NCI-H2227 treated with DMSO at 0.1 percent for 48 hours (cell line): Measurements from ENCODE around the gene CHRNB4.
"Not testable (repeated sequence)": the region's sequence is repeated elsewhere in the genome, so short reads cannot be mapped to it uniquely, and the experiment has no call there.

Source experiments
- DNase-seq: peaks from one replicate; lab custom pipeline; 2025; lab: John Stamatoyannopoulos, UW

Gene CHRNB4

DNA sequence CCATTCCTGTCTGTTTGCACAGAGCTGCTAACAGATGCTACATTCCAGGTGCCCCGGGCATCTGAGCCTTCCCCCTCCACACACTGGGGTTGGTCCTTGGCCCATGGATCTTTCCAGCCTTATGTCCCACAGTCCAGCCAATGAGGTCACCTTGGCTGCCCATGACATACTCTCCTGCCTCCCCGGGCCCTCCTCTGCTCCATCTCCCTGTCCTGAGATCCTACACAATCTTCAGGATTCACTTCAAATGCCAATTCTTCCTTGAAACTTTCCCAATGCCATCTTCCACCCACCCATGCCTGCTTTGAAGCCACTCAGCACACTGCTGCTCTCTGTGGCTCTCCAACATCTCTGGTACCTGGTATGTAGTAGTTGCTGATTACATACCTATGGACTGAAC, 24.5 kb downstream of the CHRNB4 start:
- no peak for DNase-seq

DNA sequence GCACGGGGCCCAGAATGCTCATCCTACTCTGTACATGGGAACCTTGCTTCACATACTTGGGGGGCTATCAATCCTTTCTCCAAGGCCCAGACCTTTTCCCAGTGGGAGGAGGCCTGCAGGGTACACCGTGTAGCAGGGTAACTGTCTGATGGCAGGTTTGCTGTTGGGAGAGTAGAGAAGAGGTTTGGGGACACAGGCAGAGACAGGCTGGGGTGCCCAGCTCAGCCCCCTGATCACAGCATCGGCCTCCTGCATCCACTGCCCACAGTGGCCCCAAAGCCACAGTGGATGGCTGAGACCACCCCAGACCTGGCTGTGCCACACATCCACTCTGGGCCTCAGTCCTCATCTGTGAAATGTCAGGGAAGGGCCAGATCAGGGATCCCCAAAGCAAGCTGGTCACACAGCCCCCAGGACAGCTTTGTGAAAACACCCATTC, 25.8 kb downstream of the CHRNB4 start:
- DNase-seq: no peak

DNA sequence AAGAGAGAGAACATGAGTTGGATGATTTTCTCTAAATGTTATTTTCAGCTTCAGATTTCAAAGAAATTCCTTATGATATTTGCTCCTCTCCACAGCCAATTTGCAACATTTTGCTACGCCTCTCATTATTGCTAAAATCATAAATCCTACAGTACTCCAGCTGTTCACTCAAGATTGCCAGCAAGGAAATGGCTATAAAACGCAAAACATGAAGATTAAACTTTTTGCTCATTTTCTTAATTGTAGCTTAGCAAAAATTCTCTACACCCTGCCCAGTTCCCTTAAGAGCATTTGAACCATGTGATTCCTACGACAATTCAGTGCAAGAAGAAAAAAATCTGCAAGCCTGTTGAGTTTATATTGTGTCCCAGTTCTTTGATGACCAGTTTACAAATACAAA, 27.0 kb downstream of the CHRNB4 start:
- DNase-seq: no peak

DNA sequence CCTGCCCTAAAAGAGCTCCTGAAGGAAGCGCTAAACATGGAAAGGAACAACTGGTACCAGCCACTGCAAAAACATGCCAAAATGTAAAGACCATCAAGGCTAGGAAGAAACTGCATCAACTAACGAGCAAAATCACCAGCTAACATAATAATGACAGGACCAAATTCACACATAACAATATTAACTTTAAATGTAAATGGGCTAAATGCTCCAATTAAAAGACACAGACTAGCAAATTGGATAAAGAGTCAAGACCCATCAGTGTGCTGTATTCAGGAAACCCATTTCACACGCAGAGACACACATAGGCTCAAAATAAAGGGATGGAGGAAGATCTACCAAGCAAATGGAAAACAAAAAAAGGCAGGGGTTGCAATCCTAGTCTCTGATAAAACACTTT, 31.5 kb downstream of the CHRNB4 start:
- not testable (repeated sequence) for DNase-seq

DNA sequence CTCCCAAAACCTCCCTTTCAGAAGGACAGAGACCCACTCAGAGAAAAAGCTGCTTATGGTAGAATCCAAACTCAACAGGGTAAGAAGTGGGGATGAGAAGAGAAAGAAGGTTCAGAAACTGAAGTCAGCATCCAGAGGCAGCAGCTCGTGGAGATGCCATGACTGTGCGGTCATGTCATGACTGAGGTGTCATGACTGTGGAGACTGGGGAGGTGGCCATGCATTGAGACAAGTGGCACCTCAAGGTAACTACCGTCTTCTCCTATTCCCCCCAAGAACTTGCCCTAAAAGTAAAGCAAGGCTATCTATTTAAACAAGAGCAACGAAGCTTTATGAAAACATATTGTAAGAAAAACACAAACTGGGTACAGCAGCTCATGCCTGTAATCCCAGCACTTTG, 35.3 kb downstream of the CHRNB4 start:
- DNase-seq: no peak

DNA sequence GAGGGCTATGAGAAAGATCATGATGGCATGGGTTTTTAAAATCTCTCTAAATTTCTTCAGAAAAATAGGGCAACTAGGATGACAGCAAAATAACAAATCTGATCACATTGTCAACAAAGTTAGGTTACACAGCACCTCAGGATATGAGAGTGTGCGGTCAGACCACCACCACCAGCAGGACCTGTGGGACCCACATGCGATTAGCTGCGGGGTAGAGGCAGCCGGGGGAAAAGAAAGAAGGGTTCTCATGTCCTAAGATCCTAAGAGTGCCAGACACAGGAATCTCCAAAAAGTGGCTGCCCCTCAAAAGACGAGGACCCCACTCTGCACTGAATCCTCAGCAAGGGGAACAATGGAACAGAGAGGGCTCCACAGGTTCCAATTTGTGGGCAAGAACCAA, 35.8 kb downstream of the CHRNB4 start:
- no peak for DNase-seq

DNA sequence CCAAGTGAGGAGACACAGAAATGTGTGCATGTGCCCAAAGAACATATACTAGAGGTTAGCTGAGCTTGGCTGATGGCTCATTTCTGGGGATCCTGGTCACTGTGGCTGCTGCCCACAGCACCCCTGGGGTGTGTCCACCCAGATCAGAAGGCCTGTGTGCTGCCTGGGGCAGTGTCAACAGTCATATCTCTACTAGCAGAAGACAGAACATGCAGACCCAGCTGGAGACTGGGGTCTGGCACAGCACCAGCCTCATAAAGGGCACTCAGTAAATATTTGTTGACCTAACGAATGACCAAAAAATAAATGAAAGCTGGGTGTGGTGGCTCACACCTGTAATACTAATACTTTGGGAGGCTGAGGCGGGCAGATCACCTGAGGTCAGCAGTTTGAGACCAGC, 36.6 kb downstream of the CHRNB4 start:
- no peak for DNase-seq

DNA sequence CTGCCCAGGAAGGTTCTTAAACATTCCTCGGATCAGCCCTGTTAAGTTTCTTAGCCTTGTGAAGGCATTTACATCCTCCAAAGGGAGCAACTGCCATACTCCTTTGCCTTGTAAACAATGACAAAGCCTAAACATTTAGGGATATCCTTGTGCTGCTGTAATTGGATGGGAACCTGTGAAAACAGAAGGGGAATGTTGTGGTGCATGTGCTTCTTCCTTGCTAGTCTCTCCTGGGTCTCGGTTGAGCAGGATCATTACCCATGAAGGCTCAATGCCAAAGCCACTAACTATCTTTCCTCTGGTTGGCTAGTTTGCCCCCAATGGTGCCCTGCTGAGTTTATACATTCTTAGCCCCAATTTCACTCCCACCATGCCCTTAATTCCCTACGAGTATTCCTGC, 37.5 kb downstream of the CHRNB4 start:
- DNase-seq: no peak

DNA sequence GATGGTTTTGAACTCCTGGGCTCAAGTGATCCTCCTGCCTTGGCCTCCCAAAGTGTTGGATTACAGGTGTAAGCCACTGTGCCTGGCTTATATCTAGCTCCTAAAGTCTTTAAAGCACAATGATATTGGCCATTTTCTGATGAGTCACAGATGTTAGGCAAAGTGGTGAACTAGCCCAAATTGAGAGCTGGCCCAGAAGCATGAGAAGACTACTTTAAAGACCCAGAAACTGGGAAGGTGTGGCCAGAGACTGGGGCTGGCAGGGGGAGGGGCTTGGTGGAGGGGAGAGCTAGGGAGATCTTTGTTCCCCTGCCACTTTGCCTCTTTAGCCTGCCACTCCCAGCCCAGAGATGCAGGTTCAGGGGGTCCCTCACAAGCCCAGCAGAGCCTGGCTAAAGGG, 41.8 kb downstream of the CHRNB4 start:
- no peak for DNase-seq

DNA sequence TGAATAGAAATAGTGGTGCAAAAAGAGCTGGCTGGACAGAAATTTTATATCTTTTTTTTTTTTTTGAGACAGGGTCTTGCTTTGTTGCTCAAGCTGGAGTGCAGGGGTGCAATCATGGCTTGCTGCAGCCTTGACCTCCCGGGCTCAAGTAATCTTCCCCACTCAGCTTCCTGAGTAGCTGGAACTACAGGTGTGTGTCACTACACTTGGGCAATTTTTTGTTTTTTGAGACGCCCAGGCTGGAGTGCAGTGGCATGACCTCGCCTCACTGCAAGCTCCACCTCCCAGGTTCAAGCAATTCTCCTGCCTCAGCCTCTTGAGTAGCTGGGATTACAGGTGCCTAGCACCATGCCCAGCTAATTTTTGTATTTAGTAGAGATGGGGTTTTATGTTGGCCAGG, 42.7 kb downstream of the CHRNB4 start:
- DNase-seq: no peak

DNA sequence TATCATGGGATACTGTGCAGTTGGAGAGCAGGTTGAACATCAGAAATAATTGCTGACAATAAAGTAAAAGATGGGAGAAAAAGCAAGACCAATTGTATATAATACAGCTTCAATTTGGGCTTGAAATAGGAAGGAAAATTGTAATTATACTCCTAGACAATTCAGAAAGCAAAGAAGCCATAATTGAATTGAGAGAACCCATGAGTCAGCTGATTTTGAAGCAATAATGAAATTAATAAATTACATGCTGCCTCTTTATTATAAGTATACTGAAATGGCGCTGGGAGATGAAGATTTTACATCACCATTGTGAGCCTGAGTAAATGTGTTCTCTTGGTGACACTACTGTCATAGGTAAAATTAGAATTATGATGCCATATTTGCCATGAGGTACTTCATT, 43.4 kb downstream of the CHRNB4 start:
- DNase-seq: no peak

DNA sequence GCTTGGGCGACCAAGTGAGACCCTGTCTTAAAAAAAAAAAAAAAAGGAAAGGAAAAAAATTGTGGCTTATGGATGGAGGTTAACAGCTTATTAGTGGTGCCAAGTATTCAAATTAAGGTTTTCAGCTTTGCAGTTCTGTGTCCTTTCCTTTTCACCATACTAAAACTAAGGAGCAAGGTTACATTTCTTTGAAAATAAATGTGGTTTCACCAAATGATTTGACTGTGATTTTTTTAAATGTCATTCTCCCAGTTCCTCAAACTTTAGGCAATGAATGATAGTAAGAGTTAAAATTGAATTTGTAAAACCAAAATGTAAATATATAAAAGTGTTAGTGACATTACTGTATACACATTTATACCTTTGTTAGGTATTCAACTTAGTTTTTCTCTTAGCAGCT, 66.1 kb downstream of the CHRNB4 start:
- DNase-seq: no peak
